Fibroblast of mammary gland (primary cell): ENCODE measurements around the gene GUCA2B.

Source experiments
- DNase-seq: peaks from one replicate; pipeline ENCODE4 v3.0.0-alpha.2; 2010; ENCODE audit warnings: low read depth
- H3K4me3 ChIP-seq: 2 replicates; pipeline ENCODE4 v1.5.1; 2011; ENCODE audit warnings: low read depth, mild to moderate bottlenecking, low read length, moderate library complexity; ENCODE audit not compliant: control insufficient read depth
- CTCF ChIP-seq: conservative IDR thresholded peaks from 2 replicates; pipeline ENCODE4 v1.5.1; 2011; ENCODE audit warnings: low read depth, low read length, inconsistent platforms; ENCODE audit not compliant: control insufficient read depth, insufficient read depth

Gene GUCA2B

GRCh38 chr1:42164551-42165420 is 11.6 kb downstream of the GUCA2B start, which contains the start of gene GUCA2A:
GUCA2A (minus strand) TSS chr1:42164745; CDS start chr1:42164712, 33 bp downstream.
- TF ChIP-seq CTCF = no peak
- H3K4me3 ChIP-seq = no peak within 1 kb of the TSS
- no peak for DNase-seq

GRCh38 chr1:42165511-42166210 is 12.5 kb downstream of the GUCA2B start:
- no peak for DNase-seq
- H3K4me3 ChIP-seq = no peak overlapping the region
- TF ChIP-seq CTCF = no peak

GRCh38 chr1:42167611-42168390 is 14.6 kb downstream of the GUCA2B start:
- H3K4me3 ChIP-seq = no peak overlapping the region
- DNase-seq = no peak
- TF ChIP-seq CTCF = no peak

- H3K4me3 ChIP-seq = no peak overlapping the region
- no peak for DNase-seq
Observed at GRCh38 chr1:42168391-42168670, 15.1 kb downstream of the GUCA2B start.

GRCh38 chr1:42168763-42169162 is 15.6 kb downstream of the GUCA2B start:
- no peak for DNase-seq
- TF ChIP-seq CTCF = no peak
- no peak overlapping the region for H3K4me3 ChIP-seq

More at GRCh38 chr1:42168391-42168670, 15.1 kb downstream of the GUCA2B start:
- no peak for TF ChIP-seq CTCF

- no peak for TF ChIP-seq CTCF
- no peak overlapping the region for H3K4me3 ChIP-seq
- no peak for DNase-seq
Observed at GRCh38 chr1:42170779-42171621, 17.8 kb downstream of the GUCA2B start.
